Erythroblast (primary cell): Measurements from ENCODE around the gene KPNB1.

ENCODE experiments used
- GATA1 ChIP-seq: IDR thresholded peaks from 2 replicates; pipeline ENCODE4 v1.6.1; 2011; ENCODE audit warnings: low read depth, mild to moderate bottlenecking, control low read depth, low read length, moderate library complexity
- POLR2A ChIP-seq: IDR thresholded peaks from 2 replicates; pipeline ENCODE4 v1.6.1; 2011; ENCODE audit warnings: mild to moderate bottlenecking, low read length

DNA sequence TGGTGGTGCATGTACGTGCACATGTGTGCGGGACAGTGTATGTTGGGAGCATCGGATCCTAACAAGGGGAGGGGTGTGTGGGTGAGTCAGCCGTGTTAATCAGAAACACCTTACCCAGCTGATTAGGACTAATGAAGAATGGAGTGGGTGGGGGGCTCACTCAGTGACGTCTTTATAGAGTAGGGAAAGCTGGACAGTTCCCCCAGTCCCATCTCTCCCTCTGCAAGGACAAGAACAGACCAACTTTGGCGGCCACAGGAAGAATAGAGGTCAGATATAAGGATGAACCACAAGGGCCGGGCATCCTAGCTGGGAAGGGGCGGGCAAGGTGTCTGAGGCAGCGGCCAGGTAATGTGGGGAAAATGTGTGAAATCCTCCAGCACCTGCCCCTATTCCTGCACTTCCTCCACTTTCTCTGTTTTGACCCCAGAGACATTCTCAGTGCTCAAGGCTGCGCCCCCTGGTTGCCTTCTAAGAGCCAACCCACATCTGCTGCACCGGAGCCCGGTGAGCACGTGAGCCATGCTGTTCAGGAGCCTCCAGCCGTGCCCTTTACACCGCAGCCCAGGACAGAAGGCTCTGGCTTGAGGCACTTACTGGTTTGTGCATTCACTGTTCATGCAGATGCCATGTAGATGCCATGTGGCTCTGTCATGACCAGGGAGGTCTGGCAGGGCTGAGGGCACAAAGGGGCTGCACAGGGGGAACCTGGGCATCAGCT, 64.4 kb downstream of the KPNB1 start:
- TF ChIP-seq POLR2A (no peak), GATA1 (no peak)
